GM21526 (cell line): ENCODE results near the gene PGM1.

Experiments
- ATAC-seq: cut with Tn5 transposase; IDR thresholded peaks from one replicate; pipeline ENCODE4 v1.9.1; 2021; ENCODE audit warnings: moderate library complexity; ENCODE audit not compliant: unreplicated experiment, low FRiP score

Gene PGM1

DNA sequence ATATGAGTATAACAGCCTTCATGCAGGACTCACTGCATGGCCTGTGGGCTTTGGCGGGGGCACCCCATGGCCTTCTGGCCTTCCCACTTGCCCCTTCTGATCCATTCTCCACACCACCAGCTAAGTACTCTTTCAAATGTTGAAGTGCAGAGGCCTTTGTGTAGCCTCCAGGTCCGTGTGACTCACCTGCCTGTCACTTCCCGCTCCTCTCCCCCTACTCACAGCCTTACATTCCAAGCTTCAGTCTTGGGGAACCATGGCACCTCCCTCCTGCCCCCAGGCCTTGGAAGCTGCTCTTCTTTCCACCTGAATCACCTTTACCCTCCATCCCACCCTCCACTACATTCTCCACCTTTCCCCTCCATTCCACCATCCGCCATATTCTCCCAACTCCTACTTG is 69.6 kb downstream of the PGM1 start:
- no peak for ATAC-seq

DNA sequence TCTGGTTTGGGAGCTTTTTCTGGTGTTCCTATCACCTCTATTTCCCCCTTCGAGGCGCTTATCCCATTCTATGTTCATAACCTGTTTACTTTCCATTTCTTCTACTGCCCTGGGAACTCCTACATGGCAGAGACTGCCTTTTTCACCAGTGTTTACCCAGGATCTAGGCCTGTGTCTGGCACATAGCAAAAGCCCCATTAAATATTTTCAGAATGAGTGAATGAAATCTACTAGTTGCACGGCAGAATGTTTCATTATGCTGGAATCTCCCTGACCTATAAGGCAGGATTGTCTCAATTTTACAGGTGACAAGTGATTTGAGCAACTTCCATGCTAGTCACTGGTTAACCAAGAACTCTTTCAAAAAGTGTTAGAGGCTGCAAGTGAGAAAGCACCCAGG is 70.1 kb downstream of the PGM1 start:
- no peak for ATAC-seq

DNA sequence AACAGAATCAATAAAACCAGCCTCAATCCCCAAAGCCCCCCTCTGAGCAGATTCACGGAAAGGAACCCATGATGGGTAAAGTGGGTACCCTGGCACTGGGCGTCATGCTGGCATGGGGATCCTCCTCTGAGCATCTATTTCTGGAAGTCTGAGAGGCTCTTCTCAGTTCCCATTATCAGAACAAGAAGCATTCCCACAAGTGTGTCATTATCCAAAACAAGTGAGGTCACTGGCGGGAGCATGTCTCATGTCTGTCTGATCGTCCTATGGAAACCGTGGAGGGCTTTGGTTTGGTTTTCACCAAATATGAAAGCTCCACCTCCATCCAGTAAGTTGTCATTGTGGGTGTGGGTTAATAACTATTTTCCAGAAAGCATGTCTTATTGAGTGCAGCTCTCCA is 70.7 kb downstream of the PGM1 start:
- ATAC-seq = no peak

DNA sequence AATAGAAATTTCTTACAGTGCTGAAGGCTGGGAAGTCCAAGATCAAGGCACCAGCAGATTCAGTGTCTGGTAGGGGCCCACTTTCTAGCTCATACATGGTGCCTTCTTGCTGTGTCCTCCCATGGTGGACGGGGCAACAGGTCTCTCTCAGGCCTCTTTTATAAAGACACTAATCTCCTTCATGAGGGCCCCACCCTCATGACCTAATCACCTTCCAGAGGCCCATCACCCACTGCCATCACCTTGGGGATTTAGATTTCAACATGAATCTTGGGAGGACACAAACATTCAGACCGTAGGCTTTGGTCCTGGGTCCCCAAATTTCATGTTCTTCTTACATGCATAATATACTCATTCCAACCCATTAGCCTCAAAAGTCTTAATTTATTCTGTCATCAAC is 71.5 kb downstream of the PGM1 start:
- no peak for ATAC-seq

DNA sequence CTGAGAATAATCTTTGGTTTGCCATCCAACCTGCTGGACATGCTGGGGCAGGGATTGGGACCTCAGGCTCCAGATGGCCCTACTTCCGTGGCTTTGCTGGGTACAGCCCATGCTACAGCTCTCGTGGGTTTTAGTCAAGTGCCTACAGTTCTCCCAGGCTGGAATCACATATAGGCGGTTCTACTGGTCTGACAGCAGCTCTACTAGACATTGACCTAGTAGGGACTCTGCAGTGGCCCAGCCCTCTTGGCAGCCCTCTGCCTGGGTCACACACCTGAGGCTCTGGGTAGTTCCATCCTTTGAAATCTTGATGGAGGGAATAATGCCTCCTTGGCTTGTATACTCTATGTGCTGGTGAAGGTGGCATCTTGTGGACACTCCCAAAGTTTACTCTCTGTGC is 72.2 kb downstream of the PGM1 start:
- no peak for ATAC-seq

DNA sequence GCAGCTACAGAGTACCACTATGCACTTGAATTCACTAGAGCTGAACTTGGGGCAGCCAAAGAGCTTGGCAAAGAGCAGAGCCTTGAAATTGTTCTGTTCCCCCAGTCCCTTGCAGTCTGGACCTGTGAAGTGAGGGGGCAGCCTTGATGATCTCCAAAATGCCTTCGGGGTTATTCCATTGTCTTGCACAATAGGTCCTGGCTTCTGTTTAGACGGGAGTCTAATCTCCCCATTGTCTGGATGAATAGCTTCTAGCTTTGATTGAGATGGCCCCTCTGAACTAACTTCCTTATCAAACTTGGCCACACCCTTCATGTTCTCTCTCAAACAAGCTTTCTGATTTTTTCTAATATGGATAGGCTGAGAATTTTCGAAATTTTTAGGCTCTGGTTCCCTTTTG is 72.6 kb downstream of the PGM1 start:
- ATAC-seq = no peak

DNA sequence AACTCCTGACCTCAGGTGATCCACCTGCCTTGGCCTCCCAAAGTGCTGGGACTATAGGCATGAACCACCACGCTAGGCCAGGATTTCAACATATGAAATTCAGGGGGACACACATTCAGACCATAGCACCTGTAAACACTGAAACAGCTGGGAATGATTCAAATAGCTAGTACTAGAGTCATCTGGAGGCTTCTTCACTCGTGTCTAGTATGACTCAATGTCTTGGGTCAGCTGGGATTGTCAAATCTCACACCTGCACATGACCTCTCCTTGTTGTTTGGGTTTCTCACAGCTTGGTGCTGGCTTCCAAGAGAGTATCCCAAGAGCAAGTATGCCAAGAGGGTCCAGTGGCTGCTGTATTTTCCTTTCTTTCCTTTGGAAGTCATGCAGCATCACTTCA is 75.1 kb downstream of the PGM1 start:
- no peak for ATAC-seq

DNA sequence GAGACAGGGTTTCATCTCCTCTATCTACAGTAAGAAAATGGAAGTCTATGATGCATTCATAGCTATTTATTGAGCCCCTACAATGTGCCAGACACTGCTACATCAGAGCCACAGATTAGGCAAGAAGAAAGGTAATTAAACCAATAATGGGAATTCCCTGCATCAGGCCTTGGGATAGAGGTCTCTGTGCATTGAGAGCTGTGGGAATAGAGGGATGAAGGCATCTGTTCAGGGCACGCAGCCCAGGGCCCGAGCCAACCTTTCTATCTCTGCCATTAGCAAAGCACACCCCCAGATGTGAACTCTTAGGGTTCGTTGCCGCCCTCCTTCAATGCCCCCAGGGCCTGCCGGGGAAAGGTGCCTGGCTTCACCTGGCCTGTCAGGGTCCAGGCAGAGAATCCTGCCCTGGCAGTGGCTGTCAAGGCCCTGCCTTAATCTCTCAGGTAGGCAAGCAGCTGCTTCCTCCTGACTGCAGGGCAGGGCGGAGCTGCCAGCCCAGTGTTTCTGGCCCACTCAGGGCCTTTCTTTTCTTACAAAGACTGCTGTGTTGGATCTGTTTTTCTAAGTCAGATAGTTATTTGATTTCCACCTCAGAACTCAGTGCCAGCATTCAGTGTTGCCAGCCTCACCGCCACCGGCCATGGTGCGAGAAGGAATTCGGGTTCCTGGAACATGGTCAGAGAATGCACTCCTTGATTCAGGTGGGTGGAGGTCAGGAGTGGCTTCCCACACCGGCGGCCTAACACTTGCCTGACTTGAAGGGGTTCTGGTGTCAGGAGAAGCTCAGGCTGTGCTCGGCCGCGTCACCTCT is 76.1 kb downstream of the PGM1 start:
- ATAC-seq = no peak

DNA sequence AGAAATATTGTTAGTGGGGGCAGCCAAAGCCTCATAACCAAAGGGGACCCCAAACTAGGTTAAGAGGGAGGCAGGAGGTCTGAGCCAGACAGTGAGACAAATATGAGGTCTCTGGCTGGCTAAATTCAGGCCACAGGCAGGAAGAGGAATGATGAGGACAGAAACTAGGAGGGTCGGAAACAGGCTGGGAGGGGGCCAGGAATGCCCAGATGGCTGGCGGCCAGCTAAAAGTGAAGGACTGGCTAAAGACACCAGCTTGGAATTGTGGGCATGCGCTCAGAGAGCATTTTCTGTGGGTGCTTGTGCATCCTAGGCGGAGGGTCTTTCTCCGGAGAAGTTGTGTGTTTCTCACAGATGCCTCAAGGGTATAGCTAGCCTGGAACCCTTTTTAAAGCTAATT is 77.0 kb downstream of the PGM1 start:
- no peak for ATAC-seq

DNA sequence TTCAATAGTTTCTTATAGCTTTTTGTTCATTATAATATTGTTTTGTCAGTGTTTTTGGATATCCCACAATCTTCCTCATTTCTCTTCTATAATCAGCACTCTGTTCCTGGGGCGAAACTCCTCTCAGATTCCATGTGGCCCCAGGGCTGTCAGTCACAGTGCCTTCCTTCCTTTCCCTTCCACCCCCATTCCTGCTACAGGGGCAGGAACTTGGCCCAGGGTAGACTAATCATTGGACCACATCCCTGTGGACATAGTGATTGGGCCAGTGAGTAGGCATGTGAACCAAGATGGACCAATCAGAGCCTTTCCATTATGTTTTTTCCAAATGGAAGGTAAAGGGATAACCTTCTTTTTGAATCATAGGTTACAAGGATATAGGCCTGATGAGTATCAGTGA is 78.3 kb downstream of the PGM1 start:
- no peak for ATAC-seq

DNA sequence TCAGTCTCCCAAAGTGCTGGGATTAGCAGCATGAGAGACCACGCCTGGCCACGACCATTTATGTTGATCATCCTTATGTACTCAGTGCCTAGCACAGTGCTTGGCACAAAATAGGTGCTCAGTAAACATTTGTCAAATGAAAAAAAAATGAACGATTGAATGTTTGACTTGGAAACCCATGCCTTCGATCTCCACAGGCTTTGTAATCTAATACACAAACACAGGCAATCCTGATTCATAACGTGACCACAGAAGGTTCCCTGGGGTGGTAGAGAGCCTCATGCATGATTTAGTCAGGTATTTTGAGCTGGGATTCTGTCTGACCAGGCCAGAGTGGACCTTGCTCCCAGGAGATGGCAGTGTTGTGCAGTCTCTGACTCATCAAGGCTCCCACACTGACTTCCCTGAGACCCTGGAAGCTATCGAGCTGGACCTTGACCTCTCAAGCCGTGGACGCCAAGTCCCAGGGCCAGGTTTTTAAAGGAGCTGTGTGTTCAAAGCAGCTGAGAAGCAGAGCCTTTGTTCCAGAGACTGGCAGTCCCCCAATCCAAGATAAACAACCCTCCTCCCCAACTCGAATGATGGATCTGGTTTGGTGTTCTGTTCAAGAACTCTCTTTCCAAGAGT is 81.1 kb downstream of the PGM1 start:
- ATAC-seq = no peak

DNA sequence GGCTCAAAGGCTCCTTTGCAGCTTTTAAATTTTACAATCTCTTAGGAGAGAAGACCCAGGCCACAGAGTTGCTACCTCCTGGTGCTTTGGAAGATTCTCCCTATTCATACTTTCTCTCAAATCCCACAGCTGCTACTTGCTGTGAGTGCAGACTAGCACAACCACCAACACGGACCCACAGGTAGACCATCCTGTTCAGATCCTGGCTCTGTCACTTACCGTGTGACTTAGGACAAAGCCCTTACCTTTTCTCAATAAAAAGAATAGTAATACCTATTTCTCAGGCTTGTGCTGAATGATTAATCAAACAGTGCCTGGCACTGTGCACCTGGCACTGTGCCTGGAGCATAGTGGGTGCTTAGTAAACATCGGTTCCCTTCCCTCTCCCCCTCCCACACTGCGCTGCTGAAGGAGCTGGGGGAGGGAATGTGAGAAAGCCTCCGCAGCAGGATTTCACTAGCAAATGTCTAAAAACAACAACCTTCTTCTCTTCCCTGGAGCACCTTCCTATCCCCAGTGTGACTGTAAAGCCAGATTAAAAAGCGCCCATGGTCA is 81.7 kb downstream of the PGM1 start:
- no peak for ATAC-seq

DNA sequence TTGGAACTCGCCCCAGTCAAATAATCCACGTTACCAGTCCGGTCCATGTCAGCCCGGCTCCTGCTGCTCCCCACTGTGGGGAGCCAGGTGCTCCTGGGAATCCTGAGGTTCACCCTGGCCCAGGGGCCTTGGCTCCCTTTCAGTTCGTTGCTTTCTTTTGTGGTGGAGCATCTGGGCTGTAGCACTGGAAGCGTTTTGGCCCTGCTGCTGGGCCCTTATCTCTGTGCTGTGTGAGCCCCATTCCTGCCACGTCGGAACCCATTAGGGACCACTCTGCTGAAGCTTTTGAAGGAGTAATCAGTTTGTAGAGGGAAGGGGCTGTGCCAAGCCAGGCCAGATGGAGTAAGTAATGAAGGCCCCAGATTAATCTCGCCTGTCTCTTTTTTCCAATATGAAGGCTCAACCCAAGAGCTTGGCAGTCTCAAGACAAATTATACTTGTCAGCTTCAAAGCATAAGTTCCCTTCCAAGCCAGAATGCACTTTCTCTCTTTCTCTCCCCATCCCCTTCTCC is 82.3 kb downstream of the PGM1 start:
- ATAC-seq = no peak

DNA sequence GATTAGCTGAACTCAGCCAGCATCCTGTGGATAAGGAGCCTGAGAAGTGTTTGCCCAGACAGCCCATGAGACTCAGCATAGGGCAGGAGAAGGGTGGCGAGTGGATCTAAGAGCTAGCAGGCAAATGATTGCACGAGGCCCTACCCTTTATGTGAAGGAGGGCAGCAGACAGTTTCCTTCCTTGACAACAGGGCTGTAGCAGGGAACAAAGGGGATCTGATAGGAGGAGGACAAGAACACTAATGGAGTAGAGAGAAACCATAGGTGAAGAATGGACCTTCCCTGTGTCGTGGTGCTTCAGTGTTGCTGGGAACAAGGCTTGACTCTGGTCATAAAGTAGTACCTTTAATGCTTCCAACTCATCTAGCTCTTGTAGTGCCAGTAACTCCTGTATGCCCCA is 84.3 kb downstream of the PGM1 start:
- no peak for ATAC-seq

DNA sequence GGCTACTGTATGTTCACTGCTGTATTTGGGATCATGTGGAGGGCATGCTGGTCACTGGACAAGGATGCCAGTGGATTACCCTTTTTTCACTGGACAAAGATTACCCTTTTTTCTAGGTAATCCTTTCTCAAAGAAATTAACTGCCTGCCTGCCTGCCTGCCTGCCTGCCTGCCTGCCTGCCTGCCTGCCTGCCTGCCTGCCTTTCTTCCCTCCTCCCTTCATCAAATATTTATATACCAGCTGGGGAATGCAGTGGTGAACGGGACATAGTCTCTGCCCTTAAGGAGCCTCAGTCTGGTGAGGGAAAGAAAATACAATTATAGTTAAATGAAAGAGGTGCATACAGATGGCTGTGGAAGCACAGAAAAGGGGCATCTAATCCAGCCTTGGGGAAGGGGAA is 85.0 kb downstream of the PGM1 start:
- no peak for ATAC-seq

DNA sequence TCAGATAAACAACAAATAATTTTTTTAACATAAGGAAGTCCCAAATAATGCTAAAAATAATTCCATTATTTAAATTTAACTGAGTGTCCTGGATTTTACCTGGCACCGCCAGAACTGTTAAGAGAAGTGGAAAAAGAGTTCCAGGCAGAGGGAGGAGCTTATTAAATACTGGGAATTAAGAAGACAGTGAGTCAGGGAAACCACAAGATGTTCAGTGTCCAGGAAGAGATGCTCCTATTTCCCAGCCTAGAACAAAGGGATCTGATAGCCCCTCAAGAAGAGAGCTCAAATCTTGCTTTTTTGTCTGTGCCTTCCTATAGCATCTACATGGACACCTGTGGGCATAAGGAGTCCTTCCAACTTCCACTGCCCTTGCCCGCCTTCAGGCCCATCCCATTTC is 85.9 kb downstream of the PGM1 start:
- no peak for ATAC-seq

DNA sequence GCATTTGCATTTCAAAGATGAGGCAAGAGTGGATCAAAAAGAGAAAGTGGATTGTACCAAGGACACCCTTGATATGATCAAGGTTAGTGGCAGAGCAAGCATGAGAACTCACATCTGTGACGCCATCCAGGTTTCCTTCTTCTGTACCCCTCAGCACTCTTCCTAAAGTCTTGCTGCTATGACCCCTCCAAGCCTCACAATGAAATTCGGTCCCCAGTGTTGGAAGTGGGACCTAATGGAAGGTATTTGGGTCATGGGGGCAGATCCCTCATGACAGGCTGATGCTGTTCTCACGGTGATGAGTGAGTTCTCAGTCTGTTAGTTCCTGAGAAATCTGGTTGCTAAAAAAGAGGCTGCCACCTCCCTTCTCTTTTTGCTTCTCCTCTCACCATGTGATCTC is 86.4 kb downstream of the PGM1 start:
- no peak for ATAC-seq

DNA sequence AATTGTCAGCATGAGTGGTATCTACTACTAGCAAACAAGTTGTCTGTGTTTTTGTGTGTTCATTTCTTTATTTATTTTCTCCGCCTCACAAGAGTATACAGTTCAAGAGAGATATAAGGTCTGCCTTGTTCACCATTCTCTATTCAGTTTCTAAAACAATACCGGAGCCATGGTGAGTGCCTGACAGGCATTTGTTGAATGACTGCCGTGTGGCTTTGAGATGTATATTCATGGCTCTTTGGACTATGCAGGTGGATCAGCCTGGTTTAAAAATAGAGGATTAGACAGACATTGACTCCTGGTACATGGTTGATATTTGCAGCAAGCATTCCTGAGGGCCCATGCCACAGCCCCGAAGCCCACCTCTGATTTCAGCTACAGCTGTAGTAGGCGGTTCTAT is 89.7 kb downstream of the PGM1 start:
- no peak for ATAC-seq

DNA sequence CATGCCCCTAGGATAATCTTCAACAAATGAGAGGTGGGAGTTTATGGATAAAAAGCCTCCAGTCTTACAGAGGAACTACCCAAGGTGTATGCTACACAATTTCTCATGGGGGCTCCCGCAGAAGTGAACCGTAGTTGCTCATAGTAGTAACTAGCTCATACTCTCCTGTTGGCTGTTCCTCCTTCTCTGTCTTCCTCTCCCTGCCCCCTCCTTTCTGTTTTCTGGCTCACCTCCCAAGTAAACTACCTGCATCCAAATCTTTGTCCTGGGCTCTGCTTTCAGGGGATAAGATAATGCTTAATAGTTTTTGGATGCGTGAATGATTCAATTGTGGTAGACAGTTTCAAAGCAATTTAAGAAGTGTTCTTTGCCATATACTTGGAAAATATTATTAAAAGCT is 90.5 kb downstream of the PGM1 start:
- ATAC-seq = no peak

DNA sequence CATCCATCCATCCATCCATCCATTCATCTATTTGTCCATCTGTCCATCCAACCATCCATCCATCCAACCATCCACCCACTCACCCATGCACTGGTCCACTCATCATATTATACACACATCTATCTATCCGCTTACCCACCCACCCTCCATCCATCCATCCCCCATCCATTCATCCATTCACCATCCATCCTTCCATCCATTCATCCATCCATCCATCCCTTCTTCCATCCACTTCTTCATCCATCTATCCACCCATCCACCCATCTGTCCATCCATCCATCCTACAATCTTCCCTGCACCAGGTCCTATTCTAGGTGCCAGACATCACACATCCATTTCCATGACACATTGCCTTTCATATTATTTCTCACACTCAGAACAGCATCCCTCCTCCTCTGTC is 93.5 kb downstream of the PGM1 start:
- ATAC-seq = no peak

DNA sequence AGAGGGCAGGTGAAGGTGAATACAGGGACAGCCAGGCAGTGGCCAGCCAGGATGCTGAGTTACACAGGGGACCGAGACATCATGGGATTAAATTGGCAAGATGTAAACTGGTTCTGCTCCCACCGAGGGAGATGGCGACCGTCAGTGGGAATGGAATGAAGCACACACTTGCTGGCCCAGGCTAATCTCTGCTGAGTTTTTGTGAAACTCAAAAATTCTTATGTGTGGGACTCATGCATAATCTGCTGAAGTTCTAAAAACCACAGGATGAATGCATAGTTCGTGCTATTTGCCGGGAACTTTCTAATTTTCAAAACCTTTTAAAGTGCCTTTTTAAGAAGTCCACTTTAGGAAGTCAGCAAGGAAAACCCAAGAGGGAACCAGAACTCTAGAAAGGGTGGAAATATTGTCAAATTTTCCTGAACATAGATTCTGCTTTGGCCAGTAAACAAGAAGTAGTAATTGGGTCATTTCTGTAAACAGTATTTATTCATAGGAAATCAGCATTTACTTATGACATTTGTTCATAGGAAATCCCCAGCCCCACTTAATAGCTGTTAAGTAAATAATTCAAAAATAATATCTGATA is 95.2 kb downstream of the PGM1 start:
- ATAC-seq = no peak
